Left lung (tissue), 10 donors: ENCODE data around the gene ANK3. TPM values are rescaled to one million over a fixed set of nuclear protein-coding genes. Genes with fewer than 3 reads are reported as not detected.

Experiments
- ATAC-seq: fragments of 200-7000 bp; cut with Tn5 transposase; one replicate; pipeline ENCODE4 v1.9.1; 2020; ENCODE audit warnings: moderate library complexity
- DNase-seq, 4 donors: peaks; one replicate each; pipeline ENCODE4 v3.0.0-alpha.2; 2013 to 2020
- H3K27ac ChIP-seq, 2 donors: fragments of 200-600 bp; sonication (generic) in 1 of 2; one replicate each; pipeline versions ENCODE4 v1.5.0 to v1.8.0; 2020 to 2021
- H3K27me3 ChIP-seq, 2 donors: fragments of 200-600 bp; sonication (generic) in 1 of 2; one replicate each; pipeline versions ENCODE4 v1.5.0 to v1.8.0; 2020 to 2021
- H3K36me3 ChIP-seq, 2 donors: fragments of 200-600 bp; sonication (generic) in 1 of 2; one replicate each; pipeline versions ENCODE4 v1.5.0 to v1.8.0; 2020 to 2021
- H3K4me1 ChIP-seq, 2 donors: fragments of 200-600 bp; one replicate each; pipeline ENCODE4 v1.8.0; 2021
- H3K4me3 ChIP-seq, 2 donors: fragments of 200-600 bp; sonication (generic) in 1 of 2; one replicate each; pipeline versions ENCODE4 v1.5.0 to v1.8.0; 2020 to 2021; ENCODE audit warnings: mild to moderate bottlenecking in 1 of 2
- H3K9me3 ChIP-seq, 2 donors: fragments of 200-600 bp; sonication (generic) in 1 of 2; one replicate each; pipeline versions ENCODE4 v1.5.0 to v1.8.0; 2020 to 2021
- intact Hi-C, 2 donors: fragments of 100-400 bp; cut with DNase I; formaldehyde crosslinking; loops; one replicate each; pipeline versions ENCODE4 v1.11.2 to v1.14.2; 2022
- polyA plus RNA-seq, 6 donors: library from polyadenylated mRNA; unstranded; fragments of 120-200 nt; gene quantifications; one replicate each; pipeline ENCODE4 v1.2.1, GENCODE V29; 2013; ENCODE audit not compliant: insufficient read length in 6 of 6
- total RNA-seq, 2 donors: library from RNA; stranded (reverse); fragmentation: NEBNext Ultra II Directional; extraction: Animal tissue kit (Norgen Biotek cat#: 25700); gene quantifications; one replicate each; pipeline ENCODE4 v1.2.1, GENCODE V29; 2021
- TF ChIP-seq, protein P1 (sequence below), 2 donors: fragments of 200-600 bp; sonication (generic) in 1 of 2; IDR thresholded peaks; one replicate each; pipeline versions ENCODE4 v1.5.0 to v1.8.0; 2021; ENCODE audit warnings: antibody characterized with exemption in 2 of 2
- donor health status: DM: no; HTN: yes; CAD: no.
- donor health status: DM: no; HTN: no; CAD: no.

ANK3 gene
- total and polyA plus RNA-seq, 8 donors: 22.1 to 74.1 (median 35.1) TPM

DNA sequence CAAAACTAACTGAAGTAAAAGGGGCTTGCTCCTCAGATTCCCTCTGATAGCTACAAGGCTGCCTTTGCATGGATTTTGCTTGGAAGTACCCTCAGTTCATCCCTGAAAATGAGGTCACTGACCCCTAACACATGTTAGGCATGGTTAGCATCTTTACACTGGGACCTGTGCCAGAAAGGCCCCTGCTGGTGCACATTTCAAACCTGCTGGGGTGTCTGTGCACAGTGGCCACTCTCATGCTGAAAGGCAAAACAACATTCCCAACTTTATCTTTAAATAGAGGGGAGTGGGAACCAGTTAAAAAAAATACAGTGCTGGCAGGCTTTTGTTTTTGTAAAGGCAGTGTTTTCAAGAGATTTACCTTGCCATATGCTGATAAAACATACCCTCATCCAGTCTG, 99.1 kb downstream of the ANK3 start:
- Histone ChIP-seq H3K4me3 (no peak overlapping the region), H3K4me1 (peaks cover 0 to 5% of the 10 kb centered on the region in 2 donors), H3K27me3 (no peaks in the 10 kb centered on the region), H3K27ac (no peak overlapping the region), H3K36me3 (no peaks in the 10 kb centered on the region), H3K9me3 (no peaks in the 10 kb centered on the region)
- TF ChIP-seq, protein P1, sequence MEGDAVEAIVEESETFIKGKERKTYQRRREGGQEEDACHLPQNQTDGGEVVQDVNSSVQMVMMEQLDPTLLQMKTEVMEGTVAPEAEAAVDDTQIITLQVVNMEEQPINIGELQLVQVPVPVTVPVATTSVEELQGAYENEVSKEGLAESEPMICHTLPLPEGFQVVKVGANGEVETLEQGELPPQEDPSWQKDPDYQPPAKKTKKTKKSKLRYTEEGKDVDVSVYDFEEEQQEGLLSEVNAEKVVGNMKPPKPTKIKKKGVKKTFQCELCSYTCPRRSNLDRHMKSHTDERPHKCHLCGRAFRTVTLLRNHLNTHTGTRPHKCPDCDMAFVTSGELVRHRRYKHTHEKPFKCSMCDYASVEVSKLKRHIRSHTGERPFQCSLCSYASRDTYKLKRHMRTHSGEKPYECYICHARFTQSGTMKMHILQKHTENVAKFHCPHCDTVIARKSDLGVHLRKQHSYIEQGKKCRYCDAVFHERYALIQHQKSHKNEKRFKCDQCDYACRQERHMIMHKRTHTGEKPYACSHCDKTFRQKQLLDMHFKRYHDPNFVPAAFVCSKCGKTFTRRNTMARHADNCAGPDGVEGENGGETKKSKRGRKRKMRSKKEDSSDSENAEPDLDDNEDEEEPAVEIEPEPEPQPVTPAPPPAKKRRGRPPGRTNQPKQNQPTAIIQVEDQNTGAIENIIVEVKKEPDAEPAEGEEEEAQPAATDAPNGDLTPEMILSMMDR (IDR thresholded peaks at IDR 0.05): no peak
- ATAC-seq (no peak), DNase-seq (no peak)
- intact Hi-C loops: no loop called here

- H3K27ac ChIP-seq: no peak overlapping the region
- TF ChIP-seq, protein P1 (IDR thresholded peaks at IDR 0.05): no peak
- H3K4me3 ChIP-seq: no peak overlapping the region
- no peaks in the 10 kb centered on the region for H3K36me3 ChIP-seq
- DNase-seq (no peak), ATAC-seq (no peak)
- H3K9me3 ChIP-seq: no peaks in the 10 kb centered on the region
- peaks cover 0 to 5% of the 10 kb centered on the region in 2 donors for H3K4me1 ChIP-seq
- intact Hi-C loops: no loop called here
- no peaks in the 10 kb centered on the region for H3K27me3 ChIP-seq
Observed at GRCh38 chr10:60289800-60290199, 99.9 kb downstream of the ANK3 start.

DNA sequence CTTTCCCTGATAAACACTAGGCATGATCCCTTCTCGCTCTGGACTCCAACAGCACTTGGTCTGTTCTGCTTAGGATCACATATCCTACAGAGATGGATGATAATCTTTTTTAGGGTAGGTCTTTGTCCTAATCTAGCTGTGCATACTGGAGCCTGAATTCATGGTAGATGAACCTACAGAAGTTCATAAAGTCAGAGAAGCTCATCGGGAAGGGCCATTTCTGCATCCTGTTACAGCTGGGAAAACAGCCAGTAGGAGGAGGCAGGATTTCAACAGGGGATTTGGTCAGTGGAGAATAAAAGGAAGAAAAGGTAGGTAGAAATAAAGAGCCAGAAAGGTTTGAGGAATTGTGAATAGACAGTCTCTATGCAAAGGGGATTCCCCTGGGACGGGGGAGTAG, 101.4 kb downstream of the ANK3 start:
- no peak for ATAC-seq
- no peaks in the 10 kb centered on the region for H3K27me3 ChIP-seq

GRCh38 chr10:60286559-60286958, 103.1 kb downstream of the ANK3 start:
- ATAC-seq (no peak), DNase-seq (no peak)
- Histone ChIP-seq H3K4me3 (no peak overlapping the region), H3K9me3 (no peaks in the 10 kb centered on the region), H3K4me1 (no peaks in the 10 kb centered on the region), H3K27me3 (no peaks in the 10 kb centered on the region), H3K27ac (no peak overlapping the region), H3K36me3 (no peaks in the 10 kb centered on the region)
- intact Hi-C loops: no loop called here
- TF ChIP-seq, protein P1 (IDR thresholded peaks at IDR 0.05): no peak

More for the DNA sequence above, 101.4 kb downstream of the ANK3 start:
- H3K4me1 ChIP-seq: no peaks in the 10 kb centered on the region
- no peaks in the 10 kb centered on the region for H3K36me3 ChIP-seq
- no peak overlapping the region for H3K4me3 ChIP-seq
- H3K9me3 ChIP-seq: no peaks in the 10 kb centered on the region
- DNase-seq: no peak
- intact Hi-C loops: no loop called here
- TF ChIP-seq, protein P1 (IDR thresholded peaks at IDR 0.05): no peak
- H3K27ac ChIP-seq: no peak overlapping the region

DNA sequence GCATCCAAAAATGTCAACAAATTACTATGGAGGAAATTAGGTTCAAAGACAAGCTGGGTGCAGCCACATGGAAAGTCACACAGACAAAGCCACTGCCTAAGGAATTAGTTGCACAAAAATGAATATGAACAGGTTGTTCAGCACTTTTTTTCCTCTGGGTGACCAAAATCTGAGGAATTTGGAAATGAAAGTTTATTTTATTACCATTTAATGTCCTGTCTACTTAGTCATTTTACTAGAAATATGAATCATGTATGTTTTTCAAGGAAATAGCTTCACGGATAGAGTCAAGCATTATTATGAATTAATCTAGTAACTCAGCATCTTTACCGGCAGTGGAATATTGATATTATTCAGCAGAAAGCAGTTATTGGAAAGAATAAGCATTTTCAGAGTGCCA, 106.3 kb downstream of the ANK3 start:
- DNase-seq: no peak
- Histone ChIP-seq H3K36me3 (no peaks in the 10 kb centered on the region), H3K9me3 (no peaks in the 10 kb centered on the region), H3K4me3 (no peak overlapping the region), H3K27me3 (no peaks in the 10 kb centered on the region), H3K4me1 (no peaks in the 10 kb centered on the region), H3K27ac (peak overlapping the region in 1 of 2 donors; percentile 14)
- intact Hi-C loops: no loop called here
- TF ChIP-seq, protein P1 (IDR thresholded peaks at IDR 0.05): no peak
- ATAC-seq: no peak
